Spinal cord (tissue), 10 donors: ENCODE results near the gene XPC. TPM values are rescaled to one million over a fixed set of nuclear protein-coding genes. Genes with fewer than 3 reads are reported as not detected.

ENCODE experiments used
- DNase-seq, 6 donors: peaks; one replicate each; pipeline versions ENCODE4 v3.0.0 to v3.0.0-alpha.2; 2013 to 2015; ENCODE audit warnings: low spot score in 6 of 6, low read depth in 4 of 6
- H3K27ac ChIP-seq: one replicate; pipeline ENCODE4 v1.5.1; 2013; ENCODE audit warnings: low read depth, low read length, control low read depth
- H3K27me3 ChIP-seq: one replicate; pipeline ENCODE4 v1.6.1; 2013; ENCODE audit warnings: low read length; ENCODE audit not compliant: control insufficient read depth, insufficient read depth
- H3K36me3 ChIP-seq: one replicate; pipeline ENCODE4 v1.6.1; 2013; ENCODE audit warnings: low read length; ENCODE audit not compliant: control insufficient read depth, insufficient read depth
- H3K4me1 ChIP-seq: one replicate; pipeline ENCODE4 v1.6.1; 2013; ENCODE audit warnings: low read length; ENCODE audit not compliant: control insufficient read depth, insufficient read depth
- H3K4me3 ChIP-seq: one replicate; pipeline ENCODE4 v1.5.1; 2013; ENCODE audit warnings: low read depth, low read length, control low read depth
- H3K9me3 ChIP-seq: one replicate; pipeline ENCODE4 v1.6.1; 2013; ENCODE audit warnings: low read length; ENCODE audit not compliant: control insufficient read depth, insufficient read depth
- WGBS: methylation state at CpG from one replicate; pipeline ENCODE4 v1.1.5; 2013; ENCODE audit warnings: missing lambda C conversion rate; ENCODE audit not compliant: insufficient coverage; 5-methylcytosine and 5-hydroxymethylcytosine counted together
- polyA plus RNA-seq, 2 donors: library from polyadenylated mRNA; unstranded; fragments of 120-200 nt; gene quantifications; one replicate each; pipeline ENCODE4 v1.2.1, GENCODE V29; 2013; ENCODE audit not compliant: insufficient read length in 2 of 2
- total RNA-seq, 2 donors: library from RNA; depleted of rRNA in 1 of 2; stranded (reverse); fragments of 120-200 nt in 1 of 2; fragments of >200 nt in 1 of 2; gene quantifications; one replicate each; pipeline versions ENCODE4 v1.2.3 to v1.2.4, GENCODE V29; 2013 to 2014
- donor health status: healthy.

Gene XPC
- total and polyA plus RNA-seq, 4 donors, result 14.7 to 32.6 (median 29.3) TPM

- Histone ChIP-seq H3K4me1 (peaks cover 6% of the 10 kb centered on the region), H3K27me3 (no peaks in the 10 kb centered on the region), H3K27ac (no peak overlapping the region), H3K36me3 (peaks cover 87% of the 10 kb centered on the region), H3K4me3 (no peak overlapping the region), H3K9me3 (no peaks in the 10 kb centered on the region)
- WGBS, result 97% methylated on average over 6 of the region's 6 CpGs
- no peak for DNase-seq
Measured at GRCh38 chr3:14132689-14133088, 45.7 kb downstream of the XPC start.

GRCh38 chr3:14132120-14132519, 46.3 kb downstream of the XPC start:
- H3K27me3 ChIP-seq, result no peaks in the 10 kb centered on the region
- no peak for DNase-seq
- no peaks in the 10 kb centered on the region for H3K9me3 ChIP-seq
- H3K27ac ChIP-seq, result no peak overlapping the region
- peaks cover 2% of the 10 kb centered on the region for H3K4me1 ChIP-seq
- no peak overlapping the region for H3K4me3 ChIP-seq
- 95% methylated on average over 8 of the region's 8 CpGs for WGBS
- H3K36me3 ChIP-seq, result peaks cover 86% of the 10 kb centered on the region

GRCh38 chr3:14131134-14131533, 47.3 kb downstream of the XPC start:
- Histone ChIP-seq H3K4me3 (no peak overlapping the region), H3K36me3 (peaks cover 78% of the 10 kb centered on the region), H3K27ac (no peak overlapping the region), H3K9me3 (no peaks in the 10 kb centered on the region), H3K4me1 (peaks cover 5% of the 10 kb centered on the region), H3K27me3 (no peaks in the 10 kb centered on the region)
- 97% methylated on average over 5 of the region's 5 CpGs for WGBS
- DNase-seq, result no peak

DNA sequence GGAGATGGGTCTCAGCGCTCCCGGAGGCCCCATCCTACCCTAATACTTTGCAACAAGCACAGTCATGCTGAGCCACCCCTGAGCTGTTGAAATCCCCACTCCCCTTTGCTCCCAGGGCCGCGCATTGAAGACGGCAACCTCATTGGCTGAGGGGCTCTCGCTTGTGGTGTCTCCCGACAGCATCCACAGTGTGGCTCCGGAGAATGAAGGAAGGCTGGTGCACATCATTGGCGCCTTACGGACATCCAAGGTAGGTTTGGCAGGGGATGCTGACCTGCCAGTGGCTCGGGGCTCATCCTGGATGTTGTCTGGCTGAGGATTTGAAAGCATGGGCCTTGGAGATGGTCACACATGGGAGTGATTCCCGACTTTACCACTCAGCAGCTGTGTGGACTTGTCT, 47.7 kb downstream of the XPC start:
- 95% methylated on average over 12 of the region's 12 CpGs for WGBS
- H3K4me1 ChIP-seq, result peaks cover 9% of the 10 kb centered on the region
- H3K9me3 ChIP-seq, result no peaks in the 10 kb centered on the region
- H3K4me3 ChIP-seq, result no peak overlapping the region
- no peak for DNase-seq
- peaks cover 75% of the 10 kb centered on the region for H3K36me3 ChIP-seq
- H3K27me3 ChIP-seq, result no peaks in the 10 kb centered on the region
- no peak overlapping the region for H3K27ac ChIP-seq

- H3K27me3 ChIP-seq, result no peaks in the 10 kb centered on the region
- 100% methylated on average over 2 of the region's 4 CpGs for WGBS
- H3K4me1 ChIP-seq, result peaks cover 12% of the 10 kb centered on the region
- H3K36me3 ChIP-seq, result peaks cover 71% of the 10 kb centered on the region
- H3K27ac ChIP-seq, result no peak overlapping the region
- no peak overlapping the region for H3K4me3 ChIP-seq
- no peaks in the 10 kb centered on the region for H3K9me3 ChIP-seq
- no peak for DNase-seq
Measured at GRCh38 chr3:14130230-14130629, 48.2 kb downstream of the XPC start.

DNA sequence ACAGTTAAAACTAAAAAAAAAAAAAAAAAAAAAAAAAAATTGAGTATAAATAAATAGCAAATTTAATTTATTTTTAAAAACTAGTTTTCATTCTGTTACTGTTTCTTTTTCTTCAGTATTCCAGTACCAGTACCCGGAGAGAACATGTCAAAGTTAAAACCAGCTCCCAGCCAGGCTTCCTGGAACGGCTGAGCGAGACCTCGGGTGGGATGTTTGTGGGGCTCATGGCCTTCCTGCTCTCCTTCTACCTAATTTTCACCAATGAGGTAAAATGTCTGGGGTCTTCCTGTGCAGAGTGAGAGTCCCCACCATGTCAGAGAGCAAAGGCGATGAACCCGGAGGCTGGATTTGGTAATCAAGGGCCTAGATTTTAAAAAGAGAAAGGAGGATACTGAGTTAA, 49.1 kb downstream of the XPC start:
- Histone ChIP-seq H3K9me3 (no peaks in the 10 kb centered on the region), H3K4me3 (no peak overlapping the region), H3K27me3 (no peaks in the 10 kb centered on the region), H3K36me3 (peaks cover 61% of the 10 kb centered on the region), H3K4me1 (peaks cover 13% of the 10 kb centered on the region), H3K27ac (no peak overlapping the region)
- WGBS, result no CpG with 5 or more reads among the region's 6 CpGs
- no peak for DNase-seq

GRCh38 chr3:14128724-14129123, 49.7 kb downstream of the XPC start:
- H3K27me3 ChIP-seq, result no peaks in the 10 kb centered on the region
- H3K4me3 ChIP-seq, result no peak overlapping the region
- H3K36me3 ChIP-seq, result peaks cover 56% of the 10 kb centered on the region
- 100% methylated on average over 3 of the region's 5 CpGs for WGBS
- H3K9me3 ChIP-seq, result no peaks in the 10 kb centered on the region
- no peak for DNase-seq
- no peak overlapping the region for H3K27ac ChIP-seq
- peaks cover 18% of the 10 kb centered on the region for H3K4me1 ChIP-seq

DNA sequence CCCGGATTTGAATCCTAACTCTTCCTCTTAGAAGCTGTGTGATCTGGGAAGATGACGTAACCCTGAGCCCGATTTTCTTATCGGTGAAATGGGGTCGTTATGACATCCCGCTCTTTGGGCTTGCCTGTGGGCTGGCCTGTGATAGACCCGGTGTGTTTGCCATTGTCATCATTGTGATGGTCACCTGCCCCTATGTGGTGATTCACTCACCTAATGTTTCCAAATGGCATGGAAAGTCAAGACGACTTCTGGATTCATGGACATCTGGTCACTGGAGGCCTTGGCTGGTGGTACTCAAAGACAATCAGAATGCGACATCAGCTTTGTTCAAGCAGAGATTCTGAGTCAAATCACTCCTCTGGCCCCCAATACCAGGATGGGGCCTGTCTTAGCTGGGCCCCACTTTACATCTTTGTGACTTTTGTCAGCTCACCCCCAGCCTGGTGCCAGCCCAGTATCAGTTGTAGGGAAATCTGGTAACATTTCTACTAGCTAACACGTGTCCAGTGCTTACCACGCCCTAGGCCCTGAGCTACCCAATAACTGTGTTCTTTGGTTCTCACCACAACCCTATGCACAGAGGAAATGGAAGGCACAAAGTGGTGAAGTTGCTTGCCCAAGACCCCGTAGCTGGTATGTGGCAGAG, 50.8 kb downstream of the XPC start:
- H3K4me1 ChIP-seq, result peaks cover 22% of the 10 kb centered on the region
- H3K36me3 ChIP-seq, result peaks cover 45% of the 10 kb centered on the region
- H3K9me3 ChIP-seq, result no peaks in the 10 kb centered on the region
- no peak overlapping the region for H3K4me3 ChIP-seq
- H3K27ac ChIP-seq, result no peak overlapping the region
- no peaks in the 10 kb centered on the region for H3K27me3 ChIP-seq
- WGBS, result 96% methylated on average over 10 of the region's 12 CpGs
- no peak for DNase-seq

DNA sequence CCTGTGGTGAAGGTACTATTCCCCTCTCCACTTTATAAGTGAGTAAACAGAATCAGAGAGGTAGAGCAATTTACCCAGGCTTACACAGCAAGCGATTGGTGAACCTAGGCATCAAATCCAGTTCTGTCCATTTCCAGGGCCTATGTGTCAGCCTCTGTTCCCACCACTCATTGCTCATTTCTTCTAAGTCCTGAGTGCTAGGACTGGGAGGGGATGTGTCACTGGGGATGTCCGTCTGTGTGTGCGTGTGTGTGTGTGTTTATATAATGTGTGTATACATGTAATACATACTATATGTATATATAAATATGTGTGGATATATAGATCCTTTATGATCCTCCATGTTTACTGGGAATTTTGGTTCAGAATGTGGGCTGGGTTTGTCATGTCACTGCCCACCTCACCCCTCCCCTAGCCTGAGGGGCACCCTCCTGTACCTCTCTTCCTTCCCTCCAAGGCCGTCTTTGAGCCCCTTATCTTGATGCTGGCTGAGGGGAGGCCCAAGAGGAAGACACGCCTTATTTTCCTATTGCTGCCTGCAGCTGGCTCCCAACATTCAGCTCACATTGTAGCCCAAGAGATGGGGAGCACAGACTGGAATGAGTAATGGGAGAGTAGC, 51.4 kb downstream of the XPC start:
- H3K36me3 ChIP-seq, result peaks cover 38% of the 10 kb centered on the region
- no peak overlapping the region for H3K4me3 ChIP-seq
- H3K4me1 ChIP-seq, result peaks cover 22% of the 10 kb centered on the region
- DNase-seq, result no peak
- no peaks in the 10 kb centered on the region for H3K9me3 ChIP-seq
- no CpG with 5 or more reads among the region's 5 CpGs for WGBS
- H3K27ac ChIP-seq, result no peak overlapping the region
- no peaks in the 10 kb centered on the region for H3K27me3 ChIP-seq
